Activated CD8-positive, alpha-beta T cell treated with anti-CD3 and anti-CD28 coated beads, Interleukin-2, amount 10 ng/mL, durations not matched to agents 7 days and 5 days (primary cell): ENCODE data around the gene CCDC93. TPM values are rescaled to one million over a fixed set of nuclear protein-coding genes. Genes with fewer than 3 reads are reported as not detected.

Experiments
- ATAC-seq: fragments of 150-1000 bp; cut with Tn5 transposase; one replicate; pipeline ENCODE4 v1.10.0; 2021; ENCODE audit warnings: moderate library complexity
- CTCF ChIA-PET: fragments of 350-600 bp; sonication (Branson Sonifier 250); formaldehyde crosslinking; loops from one replicate; lab custom pipeline; 2021; ENCODE audit warnings: antibody characterized with exemption; lab: Charles Lee
- POLR2A ChIA-PET: fragments of 350-600 bp; sonication (Branson Sonifier 250); formaldehyde crosslinking; loops from one replicate; lab custom pipeline; 2021; ENCODE audit warnings: antibody characterized with exemption; lab: Charles Lee
- DNase-seq: peaks from one replicate; pipeline ENCODE4 v3.0.0-alpha.2; 2020
- H3K27ac Mint-ChIP-seq: one replicate; pipeline ENCODE4 v1.8.0; 2021; ENCODE audit warnings: mild to moderate bottlenecking, mixed read lengths
- H3K27me3 Mint-ChIP-seq: one replicate; pipeline ENCODE4 v1.8.0; 2021; ENCODE audit warnings: low read depth, mixed read lengths
- H3K36me3 Mint-ChIP-seq: one replicate; pipeline ENCODE4 v1.8.0; 2021; ENCODE audit warnings: low read depth, mixed read lengths
- H3K4me1 Mint-ChIP-seq: one replicate; pipeline ENCODE4 v1.8.0; 2021; ENCODE audit warnings: low read depth, mixed read lengths
- H3K4me3 Mint-ChIP-seq: one replicate; pipeline ENCODE4 v1.8.0; 2021; ENCODE audit warnings: mild to moderate bottlenecking, mixed read lengths
- H3K9me3 Mint-ChIP-seq: one replicate; pipeline ENCODE4 v1.8.0; 2022; ENCODE audit warnings: mixed read lengths; ENCODE audit not compliant: insufficient read depth
- total RNA-seq, 2 experiments: library from RNA; stranded (reverse); gene quantifications; one replicate each; pipeline ENCODE4 v1.2.3, GENCODE V29; 2021

The CCDC93 gene
- total RNA-seq, 2 experiments from 2014 or later: 31.7 to 34.3 TPM

DNA sequence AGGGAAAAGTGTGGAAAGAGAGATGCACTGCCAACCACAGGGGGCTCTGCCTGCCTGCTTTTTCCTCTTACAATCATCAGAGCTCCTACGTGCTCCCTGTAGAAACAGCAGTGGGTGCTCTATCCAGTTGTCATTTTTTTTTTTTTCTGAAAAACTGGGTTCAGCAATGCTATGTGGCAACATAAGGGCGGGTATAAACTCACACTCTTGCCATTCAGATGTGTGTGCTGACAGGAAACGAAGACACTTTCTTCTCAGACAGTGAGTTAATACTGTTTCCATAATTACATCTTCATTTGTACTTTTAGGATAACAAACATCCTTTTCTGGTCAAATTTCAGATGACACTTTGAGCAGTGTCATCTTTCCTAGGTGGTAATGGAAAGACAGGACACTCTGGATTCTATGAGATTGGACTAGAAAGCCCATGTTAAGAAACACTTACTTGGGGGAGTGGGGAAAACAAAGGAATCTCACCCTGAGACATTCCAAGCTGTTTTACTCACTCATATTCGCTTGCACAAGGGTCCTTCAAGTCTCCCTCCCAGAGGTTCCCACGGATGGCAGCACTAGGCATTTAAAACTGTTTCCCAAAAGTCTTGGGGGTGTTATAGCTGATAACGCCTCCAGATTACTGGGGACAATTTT lies 41.3 kb downstream of the CCDC93 start:
- Mint-ChIP-seq H3K27me3 (no peaks in the 10 kb centered on the region), H3K4me1 (no peaks in the 10 kb centered on the region), H3K9me3 (no peaks in the 10 kb centered on the region), H3K36me3 (peaks cover 49% of the 10 kb centered on the region), H3K4me3 (no peak overlapping the region), H3K27ac (no peak overlapping the region)
- ATAC-seq (no peak), DNase-seq (no peak)
- POLR2A ChIA-PET: interaction anchor here (0.6 to 1.0 kb wide), 2 partner anchors 9 to 12 kb away, joined by 3 read pairs; no protein-coding TSS in a partner anchor
- CTCF ChIA-PET: interaction anchor here (2.3 kb wide), 1 partner anchor 31 kb away, joined by 10 read pairs; no protein-coding TSS in a partner anchor

DNA sequence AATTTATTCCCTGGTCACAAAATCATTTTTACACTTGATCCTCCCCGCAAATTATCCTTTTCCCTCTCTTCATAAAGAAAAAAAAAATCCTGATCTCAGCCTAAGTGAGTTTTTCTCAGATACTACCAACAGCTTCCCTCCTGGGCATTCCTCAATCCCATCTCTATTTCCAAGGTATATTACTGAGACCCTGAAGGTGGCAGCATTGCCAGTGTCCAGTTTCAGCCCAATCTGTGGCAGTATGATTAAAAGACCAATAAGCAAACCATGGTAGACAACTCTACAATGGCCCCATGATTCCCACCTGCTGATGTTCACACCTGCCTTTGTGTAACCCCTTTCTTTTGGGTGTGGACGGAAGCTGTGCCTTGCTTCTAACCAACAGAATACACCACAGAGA lies 45.1 kb downstream of the CCDC93 start:
- ATAC-seq (no peak), DNase-seq (no peak)
- Mint-ChIP-seq H3K4me3 (no peak overlapping the region), H3K27ac (no peak overlapping the region), H3K36me3 (peaks cover 46% of the 10 kb centered on the region), H3K9me3 (no peaks in the 10 kb centered on the region), H3K27me3 (no peaks in the 10 kb centered on the region), H3K4me1 (no peaks in the 10 kb centered on the region)
- CTCF ChIA-PET: interaction anchor here (0.6 to 1.8 kb wide), 2 partner anchors 34 to 56 kb away, joined by 4 to 8 read pairs; no protein-coding TSS in a partner anchor
- POLR2A ChIA-PET: no interaction called here

DNA sequence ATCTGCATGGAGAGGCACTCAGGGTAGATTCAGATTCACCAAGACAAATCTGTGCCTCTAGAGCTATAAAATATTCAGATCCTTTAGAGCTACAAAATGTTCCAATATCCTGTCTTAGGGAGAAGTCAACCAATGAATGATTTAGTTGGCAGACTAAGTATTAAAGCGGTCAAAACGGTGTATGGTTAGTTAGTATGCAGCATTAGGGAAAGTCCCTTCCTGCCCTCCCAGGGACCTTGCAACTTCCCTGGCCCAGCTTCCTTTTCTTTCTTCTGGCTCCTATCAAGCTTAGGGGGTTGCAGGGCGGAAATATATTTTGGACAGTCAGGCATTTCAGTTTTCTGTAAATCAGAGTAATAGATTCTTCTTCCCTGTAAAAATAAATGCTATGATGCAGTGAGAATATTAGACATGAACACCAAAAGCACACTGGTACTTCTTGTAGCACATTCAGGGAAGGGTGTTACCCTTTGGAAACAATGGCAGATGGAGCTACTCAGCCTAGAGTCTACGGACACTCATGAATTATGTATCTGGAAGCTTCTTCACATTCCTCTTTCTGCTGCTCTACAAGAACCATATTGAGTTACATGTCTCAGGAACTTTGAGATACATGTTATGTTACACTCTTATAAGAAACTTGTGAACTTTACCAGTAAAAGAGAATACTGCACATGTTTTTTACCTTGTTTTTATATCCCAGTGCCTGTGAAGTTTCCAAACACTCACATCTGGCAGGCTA lies 45.7 kb downstream of the CCDC93 start:
- H3K36me3 Mint-ChIP-seq: peaks cover 44% of the 10 kb centered on the region
- ChIA-PET CTCF (interaction anchor here (0.6 to 1.8 kb wide), 2 partner anchors 35 to 57 kb away, joined by 4 to 8 read pairs; no protein-coding TSS in a partner anchor), POLR2A (no interaction called here)
- H3K9me3 Mint-ChIP-seq: no peaks in the 10 kb centered on the region
- H3K4me1 Mint-ChIP-seq: no peaks in the 10 kb centered on the region
- ATAC-seq (no peak), DNase-seq (no peak)
- H3K27me3 Mint-ChIP-seq: no peaks in the 10 kb centered on the region
- H3K4me3 Mint-ChIP-seq: no peak overlapping the region
- H3K27ac Mint-ChIP-seq: no peak overlapping the region

DNA sequence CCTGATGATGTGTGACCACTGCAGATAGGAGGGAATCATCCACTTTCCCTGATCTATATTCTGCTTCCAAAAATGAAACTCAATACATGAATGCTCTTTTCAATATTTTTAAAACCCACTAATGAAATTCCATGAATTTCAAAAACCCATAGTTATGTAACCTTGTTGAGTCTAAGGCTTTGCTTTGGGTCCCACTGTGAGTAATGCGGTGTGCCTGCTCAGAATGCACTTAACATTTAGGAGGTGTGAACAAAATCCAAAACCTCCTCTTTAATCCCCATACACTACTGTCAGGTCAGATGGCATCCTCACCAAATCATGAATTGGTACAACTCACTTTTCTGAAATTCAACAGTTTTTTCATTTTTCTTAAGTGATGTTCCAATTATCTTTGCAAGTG lies 50.4 kb downstream of the CCDC93 start:
- ChIA-PET POLR2A (interaction anchor here (0.6 kb wide), 1 partner anchor 10 kb away, joined by 3 read pairs; no protein-coding TSS in a partner anchor), CTCF (interaction anchor here (3.4 kb wide), 1 partner anchor 40 kb away, joined by 22 read pairs; no protein-coding TSS in a partner anchor)
- no peak for DNase-seq
- no peaks in the 10 kb centered on the region for H3K4me1 Mint-ChIP-seq
- H3K9me3 Mint-ChIP-seq: no peaks in the 10 kb centered on the region
- ATAC-seq: no peak
- no peak overlapping the region for H3K27ac Mint-ChIP-seq
- H3K27me3 Mint-ChIP-seq: no peaks in the 10 kb centered on the region
- peaks cover 24% of the 10 kb centered on the region for H3K36me3 Mint-ChIP-seq
- H3K4me3 Mint-ChIP-seq: no peak overlapping the region

DNA sequence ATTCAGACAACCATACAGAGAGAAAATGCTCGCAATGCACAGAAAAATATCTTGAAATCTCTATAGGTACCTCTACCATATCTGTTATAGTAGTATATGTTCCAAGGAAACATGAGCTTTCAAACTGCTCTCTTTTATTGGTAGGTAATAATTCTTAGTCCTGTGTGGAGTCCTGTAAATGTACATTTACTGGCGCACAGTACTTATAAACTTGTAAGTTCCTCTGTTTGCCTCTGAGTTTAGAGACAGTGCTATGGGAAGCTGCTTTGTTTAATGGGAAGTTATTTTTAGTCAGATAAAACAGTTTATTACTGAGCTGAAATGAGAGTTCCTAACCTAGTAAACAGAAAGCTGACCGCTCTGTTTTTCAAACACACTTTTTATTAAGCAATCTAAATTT lies 52.7 kb downstream of the CCDC93 start:
- Mint-ChIP-seq H3K36me3 (peaks cover 40% of the 10 kb centered on the region), H3K4me1 (no peaks in the 10 kb centered on the region), H3K4me3 (no peak overlapping the region), H3K27ac (no peak overlapping the region), H3K27me3 (no peaks in the 10 kb centered on the region), H3K9me3 (no peaks in the 10 kb centered on the region)
- no peak for DNase-seq
- ChIA-PET CTCF (interaction anchor here (3.4 kb wide), 1 partner anchor 42 kb away, joined by 22 read pairs; no protein-coding TSS in a partner anchor), POLR2A (no interaction called here)
- no peak for ATAC-seq

DNA sequence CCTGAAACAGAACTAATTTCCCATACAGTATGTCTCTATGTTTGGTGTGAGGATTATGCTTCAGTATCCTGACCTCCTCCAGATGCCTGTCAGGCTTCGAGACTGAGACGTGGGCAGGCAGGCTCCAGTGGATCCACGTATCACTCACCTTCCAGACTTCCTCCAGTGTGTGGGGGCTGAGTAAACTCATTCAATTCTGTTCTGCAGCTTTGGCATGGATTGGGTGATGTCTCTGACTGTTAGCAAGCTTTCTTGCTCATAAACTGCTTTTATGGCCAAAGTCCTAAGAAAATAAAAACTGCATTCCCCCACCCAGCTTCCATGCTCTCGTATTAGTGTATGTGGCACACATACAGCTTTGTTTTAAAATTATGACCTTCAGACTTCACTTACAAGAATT lies 53.6 kb downstream of the CCDC93 start:
- Mint-ChIP-seq H3K9me3 (no peaks in the 10 kb centered on the region), H3K36me3 (peaks cover 43% of the 10 kb centered on the region)
- ATAC-seq: no peak

DNA sequence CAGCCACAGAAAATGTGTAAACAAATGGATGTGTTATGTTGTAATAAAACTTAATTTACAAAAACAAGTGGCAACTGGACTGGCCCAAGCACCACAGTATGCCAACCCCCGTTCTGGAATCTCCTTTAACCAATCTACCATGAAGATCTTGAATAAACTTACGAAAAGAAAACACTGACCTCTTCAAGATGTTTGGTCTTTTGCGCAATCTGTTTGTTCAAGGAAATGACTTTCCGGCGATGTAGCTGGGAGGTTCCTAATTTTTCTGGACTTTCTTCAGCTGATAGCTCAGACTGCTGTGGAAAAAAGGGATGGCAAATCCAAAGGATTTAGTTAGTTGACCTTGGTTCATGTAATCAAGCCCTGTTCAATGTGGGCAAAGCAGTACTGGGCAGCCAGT lies 55.7 kb downstream of the CCDC93 start:
- H3K4me3 Mint-ChIP-seq: no peak overlapping the region
- ATAC-seq (no peak), DNase-seq (no peak)
- peaks cover 47% of the 10 kb centered on the region for H3K36me3 Mint-ChIP-seq
- H3K27ac Mint-ChIP-seq: no peak overlapping the region
- POLR2A ChIA-PET: no interaction called here
- CTCF ChIA-PET: no interaction called here
- H3K27me3 Mint-ChIP-seq: no peaks in the 10 kb centered on the region
- no peaks in the 10 kb centered on the region for H3K9me3 Mint-ChIP-seq
- no peaks in the 10 kb centered on the region for H3K4me1 Mint-ChIP-seq

More for the DNA sequence above, 53.6 kb downstream of the CCDC93 start:
- CTCF ChIA-PET: interaction anchor here (3.4 kb wide), 1 partner anchor 43 kb away, joined by 22 read pairs; no protein-coding TSS in a partner anchor
- Mint-ChIP-seq H3K4me3 (no peak overlapping the region), H3K27me3 (no peaks in the 10 kb centered on the region), H3K4me1 (no peaks in the 10 kb centered on the region), H3K27ac (no peak overlapping the region)
- DNase-seq: no peak
- POLR2A ChIA-PET: interaction anchor here (0.6 kb wide), 1 partner anchor 54 kb away, joined by 3 read pairs; the partner anchor contains the start of gene CCDC93

DNA sequence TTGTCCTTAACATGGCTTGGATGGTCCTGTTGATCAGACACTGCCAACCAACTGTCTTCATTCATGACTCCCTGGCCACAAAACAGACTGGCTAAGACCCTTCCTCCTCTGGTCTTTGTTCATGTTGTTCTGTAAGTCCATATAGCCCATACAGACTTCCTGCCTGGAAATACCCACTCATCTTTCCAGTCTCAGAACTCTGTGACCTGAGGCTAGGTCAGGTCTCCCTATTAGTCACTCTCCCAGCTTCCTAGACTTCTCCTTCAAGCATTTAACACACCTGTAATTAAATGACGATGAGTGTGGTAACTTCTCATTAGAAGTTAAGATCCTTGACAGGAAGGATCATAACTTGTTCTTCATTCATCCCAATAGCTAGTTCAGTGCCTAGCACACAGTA lies 56.3 kb downstream of the CCDC93 start:
- Mint-ChIP-seq H3K4me1 (no peaks in the 10 kb centered on the region), H3K27me3 (no peaks in the 10 kb centered on the region), H3K27ac (no peak overlapping the region), H3K36me3 (peaks cover 46% of the 10 kb centered on the region), H3K9me3 (no peaks in the 10 kb centered on the region), H3K4me3 (no peak overlapping the region)
- ChIA-PET CTCF (interaction anchor here (1.0 to 2.6 kb wide), 2 partner anchors 13 to 45 kb away, joined by 4 to 15 read pairs; no protein-coding TSS in a partner anchor), POLR2A (no interaction called here)
- ATAC-seq (no peak), DNase-seq (no peak)

DNA sequence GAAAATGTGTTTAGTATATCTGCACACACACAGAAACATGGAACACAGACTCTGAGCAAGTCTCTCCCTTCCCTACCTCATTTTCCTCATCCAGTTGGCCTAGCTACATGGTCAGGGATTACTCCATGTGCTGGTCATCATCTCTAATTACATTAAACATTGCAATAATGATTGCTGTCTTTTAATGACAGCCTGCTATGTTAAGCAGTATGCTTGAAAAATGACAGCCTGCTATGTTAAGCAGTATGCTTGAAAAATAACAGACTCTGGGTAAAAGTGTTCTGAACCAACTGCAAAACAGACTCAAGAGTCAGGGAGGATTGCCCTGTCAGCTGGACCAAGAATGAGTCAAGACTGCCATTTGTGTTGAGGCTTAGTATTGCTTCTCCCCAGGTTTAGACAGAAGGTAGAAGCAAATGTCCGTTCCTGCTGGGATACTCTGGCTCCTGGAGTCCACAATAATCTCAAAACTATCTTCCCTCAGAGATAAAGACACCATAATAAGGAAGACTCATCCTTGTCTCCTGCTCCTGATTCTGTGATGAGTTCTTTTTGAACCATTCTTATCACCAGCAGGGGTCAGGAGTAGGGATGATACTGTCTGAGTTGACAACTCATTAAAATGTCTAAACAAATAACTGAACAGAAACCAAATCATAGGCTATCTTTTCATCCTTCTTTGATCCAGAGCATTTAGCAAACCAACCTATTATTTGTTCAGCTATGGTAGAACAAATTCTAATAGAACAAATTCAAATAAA lies 57.7 kb downstream of the CCDC93 start:
- H3K36me3 Mint-ChIP-seq: peaks cover 59% of the 10 kb centered on the region
- no peaks in the 10 kb centered on the region for H3K9me3 Mint-ChIP-seq
- no peaks in the 10 kb centered on the region for H3K4me1 Mint-ChIP-seq
- H3K4me3 Mint-ChIP-seq: no peak overlapping the region
- ATAC-seq: no peak
- POLR2A ChIA-PET: no interaction called here
- no peaks in the 10 kb centered on the region for H3K27me3 Mint-ChIP-seq
- no peak for DNase-seq
- no peak overlapping the region for H3K27ac Mint-ChIP-seq
- CTCF ChIA-PET: interaction anchor here (0.8 to 2.6 kb wide), 3 partner anchors 11 to 48 kb away, joined by 3 to 15 read pairs (median 3); no protein-coding TSS in a partner anchor

DNA sequence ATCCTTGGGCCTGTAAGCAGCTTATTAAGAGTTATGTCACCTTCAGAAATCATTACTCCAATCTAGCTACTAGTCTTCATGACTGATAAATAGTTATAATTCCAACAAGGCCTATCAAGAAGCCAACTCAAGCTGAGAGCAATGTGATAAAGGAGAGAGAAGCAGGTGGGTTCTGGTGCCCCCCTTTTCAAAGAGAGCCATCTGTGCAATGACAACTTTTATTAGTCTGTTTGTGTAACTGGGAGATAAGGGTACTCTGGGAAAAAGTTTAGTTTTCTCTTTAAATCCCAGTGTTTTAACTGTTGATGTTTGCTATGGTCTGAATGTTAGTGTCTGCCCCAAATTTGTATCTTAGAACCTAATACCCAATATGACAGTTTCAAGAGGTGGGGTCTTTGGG lies 60.6 kb downstream of the CCDC93 start:
- H3K27ac Mint-ChIP-seq: no peak overlapping the region
- H3K36me3 Mint-ChIP-seq: peaks cover 62% of the 10 kb centered on the region
- H3K9me3 Mint-ChIP-seq: no peaks in the 10 kb centered on the region
- ATAC-seq (no peak), DNase-seq (no peak)
- no peaks in the 10 kb centered on the region for H3K27me3 Mint-ChIP-seq
- no peak overlapping the region for H3K4me3 Mint-ChIP-seq
- ChIA-PET POLR2A (no interaction called here), CTCF (interaction anchor here (1.4 to 2.8 kb wide), 2 partner anchors 50 to 139 kb away, joined by 4 to 7 read pairs; partner anchors contain the start of gene DDX18)
- H3K4me1 Mint-ChIP-seq: no peaks in the 10 kb centered on the region

DNA sequence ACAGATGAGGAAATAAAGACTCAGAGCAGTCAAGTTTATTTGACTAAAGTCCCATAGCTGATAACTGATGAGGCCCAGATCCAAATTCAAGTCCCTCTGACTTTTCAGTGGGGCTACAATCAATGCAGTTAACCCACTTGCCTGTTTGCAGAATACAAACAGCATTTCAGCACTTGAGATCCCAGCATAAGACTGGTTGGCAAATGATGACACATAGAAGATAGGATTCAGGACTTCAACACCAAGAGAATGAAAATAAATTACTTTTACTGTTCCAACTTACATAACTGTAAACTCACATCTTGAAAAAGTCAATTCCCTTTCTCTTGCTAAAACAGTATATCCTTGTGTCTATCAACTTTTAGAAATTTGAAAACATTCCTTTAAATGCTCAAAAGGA lies 61.2 kb downstream of the CCDC93 start:
- Mint-ChIP-seq H3K36me3 (peaks cover 62% of the 10 kb centered on the region), H3K9me3 (no peaks in the 10 kb centered on the region), H3K4me1 (no peaks in the 10 kb centered on the region), H3K27ac (no peak overlapping the region), H3K27me3 (no peaks in the 10 kb centered on the region), H3K4me3 (no peak overlapping the region)
- ChIA-PET POLR2A (no interaction called here), CTCF (interaction anchor here (1.4 to 2.8 kb wide), 2 partner anchors 50 to 138 kb away, joined by 4 to 7 read pairs; partner anchors contain the start of gene DDX18)
- DNase-seq (no peak), ATAC-seq (no peak)
